Measurements from ENCODE around the gene STAMBPL1. TPM values are rescaled to one million over a fixed set of nuclear protein-coding genes. Genes with fewer than 3 reads are reported as not detected.

STAMBPL1 gene
- total RNA-seq, 6 donors from 2014 or later: 4.9 to 69.1 (median 7.0) TPM

DNA sequence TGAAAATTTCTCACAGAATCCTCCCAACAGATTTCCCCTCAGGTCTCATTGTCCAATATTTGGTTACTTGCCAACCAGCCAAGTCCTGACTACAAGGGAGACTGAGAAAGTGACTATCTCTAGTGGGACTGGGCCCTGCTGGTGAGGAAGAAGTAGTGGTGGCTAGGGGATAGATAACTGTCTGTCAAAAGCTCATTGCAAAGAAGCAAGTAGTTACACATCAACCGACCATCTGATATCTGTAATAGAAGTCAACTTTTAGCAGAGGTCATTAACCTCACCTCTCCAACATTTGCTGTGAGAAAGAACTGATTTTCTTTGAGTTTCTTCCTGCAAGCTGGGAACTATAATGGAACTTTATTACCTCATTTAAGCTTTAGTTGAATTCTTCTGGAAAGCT, 15.2 kb downstream of the STAMBPL1 start:
- ATAC-seq (ENCODE audit: low FRiP score in 2 of 2): no peak
- Histone ChIP-seq H3K27me3 (no peaks in the 10 kb centered on the region), H3K9me3 (no peaks in the 10 kb centered on the region), H3K4me1 (peaks cover 0 to 6% (median 5%) of the 10 kb centered on the region in 4 donors), H3K27ac (no peak overlapping the region), H3K36me3 (no peaks in the 10 kb centered on the region), H3K4me3 (no peak overlapping the region)
- no peak for DNase-seq
- 79 to 80% methylated on average over 1 of the region's 1 CpG for WGBS, 2 donors
- TF ChIP-seq POLR2AphosphoS5 (IDR thresholded peaks at IDR 0.05) (no peak), POLR2A (IDR thresholded peaks at IDR 0.05) (no peak)
- TF ChIP-seq, protein P1, sequence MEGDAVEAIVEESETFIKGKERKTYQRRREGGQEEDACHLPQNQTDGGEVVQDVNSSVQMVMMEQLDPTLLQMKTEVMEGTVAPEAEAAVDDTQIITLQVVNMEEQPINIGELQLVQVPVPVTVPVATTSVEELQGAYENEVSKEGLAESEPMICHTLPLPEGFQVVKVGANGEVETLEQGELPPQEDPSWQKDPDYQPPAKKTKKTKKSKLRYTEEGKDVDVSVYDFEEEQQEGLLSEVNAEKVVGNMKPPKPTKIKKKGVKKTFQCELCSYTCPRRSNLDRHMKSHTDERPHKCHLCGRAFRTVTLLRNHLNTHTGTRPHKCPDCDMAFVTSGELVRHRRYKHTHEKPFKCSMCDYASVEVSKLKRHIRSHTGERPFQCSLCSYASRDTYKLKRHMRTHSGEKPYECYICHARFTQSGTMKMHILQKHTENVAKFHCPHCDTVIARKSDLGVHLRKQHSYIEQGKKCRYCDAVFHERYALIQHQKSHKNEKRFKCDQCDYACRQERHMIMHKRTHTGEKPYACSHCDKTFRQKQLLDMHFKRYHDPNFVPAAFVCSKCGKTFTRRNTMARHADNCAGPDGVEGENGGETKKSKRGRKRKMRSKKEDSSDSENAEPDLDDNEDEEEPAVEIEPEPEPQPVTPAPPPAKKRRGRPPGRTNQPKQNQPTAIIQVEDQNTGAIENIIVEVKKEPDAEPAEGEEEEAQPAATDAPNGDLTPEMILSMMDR (IDR thresholded peaks at IDR 0.05): no peak

- Histone ChIP-seq H3K36me3 (no peaks in the 10 kb centered on the region), H3K9me3 (no peaks in the 10 kb centered on the region), H3K4me3 (no peak overlapping the region), H3K4me1 (peaks cover 0 to 10% (median 1%) of the 10 kb centered on the region in 4 donors), H3K27me3 (no peaks in the 10 kb centered on the region), H3K27ac (peak overlapping the region in 3 of 4 donors; percentile 7 to 45 (median 39))
- ATAC-seq (ENCODE audit: low FRiP score in 2 of 2) (no peak), DNase-seq (no peak)
- 83 to 86% methylated on average over 4 of the region's 4 CpGs for WGBS, 2 donors
- TF ChIP-seq EP300 (IDR thresholded peaks at IDR 0.05): no peak
- no peak for TF ChIP-seq POLR2A (IDR thresholded peaks at IDR 0.05)
- no peak for TF ChIP-seq POLR2AphosphoS5 (IDR thresholded peaks at IDR 0.05)
- TF ChIP-seq, protein P1 (IDR thresholded peaks at IDR 0.05): no peak
Observed at GRCh38 chr10:88896372-88896993, 16.4 kb downstream of the STAMBPL1 start.

GRCh38 chr10:88896994-88897853, 17.2 kb downstream of the STAMBPL1 start:
- ATAC-seq (ENCODE audit: low FRiP score in 2 of 2): peak in 1 of 2 donors; percentile 42
- no peak overlapping the region for H3K4me3 ChIP-seq
- TF ChIP-seq POLR2AphosphoS5 (IDR thresholded peaks at IDR 0.05) (no peak), EP300 (IDR thresholded peaks at IDR 0.05) (no peak), POLR2A (IDR thresholded peaks at IDR 0.05) (no peak)
- TF ChIP-seq, protein P1 (IDR thresholded peaks at IDR 0.05): no peak
- 56 to 69% methylated on average over 8 of the region's 8 CpGs for WGBS, 2 donors
- H3K27ac ChIP-seq: peak overlapping the region in 3 of 4 donors; percentile 7 to 45 (median 25)
- no peak for DNase-seq
- no peaks in the 10 kb centered on the region for H3K27me3 ChIP-seq
- peaks cover 0 to 10% (median 1%) of the 10 kb centered on the region in 4 donors for H3K4me1 ChIP-seq
- no peaks in the 10 kb centered on the region for H3K36me3 ChIP-seq
- H3K9me3 ChIP-seq: no peaks in the 10 kb centered on the region

GRCh38 chr10:88898727-88899126, 18.7 kb downstream of the STAMBPL1 start:
- no peak for TF ChIP-seq POLR2AphosphoS5 (IDR thresholded peaks at IDR 0.05)
- no peak for TF ChIP-seq POLR2A (IDR thresholded peaks at IDR 0.05)
- TF ChIP-seq, protein P1 (IDR thresholded peaks at IDR 0.05): no peak
- TF ChIP-seq EP300 (IDR thresholded peaks at IDR 0.05): no peak
- ATAC-seq (ENCODE audit: low FRiP score in 2 of 2): no peak
- no peaks in the 10 kb centered on the region for H3K9me3 ChIP-seq
- 94 to 100% methylated on average over 3 of the region's 3 CpGs for WGBS, 2 donors
- H3K36me3 ChIP-seq: peaks cover 0 to 5% (median 0%) of the 10 kb centered on the region in 4 donors
- H3K27me3 ChIP-seq: no peaks in the 10 kb centered on the region
- no peak overlapping the region for H3K27ac ChIP-seq
- DNase-seq: no peak
- no peak overlapping the region for H3K4me3 ChIP-seq
- H3K4me1 ChIP-seq: peaks cover 0 to 10% (median 1%) of the 10 kb centered on the region in 4 donors

Measured in upper lobe of left lung (tissue), 6 donors.